HG03558 (cell line): ENCODE data around the gene LHFPL3.
"Not testable (repeated sequence)": the region's sequence is repeated elsewhere in the genome, so short reads cannot be mapped to it uniquely, and the experiment has no call there.

Source experiments
- ATAC-seq: cut with Tn5 transposase; IDR thresholded peaks from one replicate; pipeline ENCODE4 v1.9.1; 2021; ENCODE audit warnings: moderate number of reproducible peaks; ENCODE audit not compliant: unreplicated experiment; ENCODE audit errors: extremely low read depth

Gene LHFPL3

DNA sequence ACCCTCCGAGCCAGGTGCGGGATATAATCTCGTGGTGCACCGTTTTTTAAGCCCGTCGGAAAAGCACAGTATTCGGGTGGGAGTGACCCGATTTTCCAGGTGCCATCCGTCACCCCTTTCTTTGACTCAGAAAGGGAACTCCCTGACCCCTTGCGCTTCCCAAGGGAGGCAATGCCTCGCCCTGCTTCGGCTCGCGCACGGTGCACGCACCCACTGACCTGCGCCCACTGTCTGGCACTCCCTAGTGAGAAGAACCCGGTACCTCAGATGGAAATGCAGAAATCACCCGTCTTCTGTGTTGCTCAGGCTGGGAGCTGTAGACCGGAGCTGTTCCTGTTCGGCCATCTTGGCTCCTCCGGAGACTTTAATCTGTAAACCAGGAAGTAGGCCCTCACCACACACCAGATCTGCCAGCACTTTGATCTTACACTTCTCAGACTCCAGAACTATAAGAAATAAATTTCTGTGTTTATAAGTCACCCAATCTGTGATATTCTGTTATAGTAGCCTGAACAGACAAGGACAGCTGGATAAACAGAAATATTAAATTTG, 235.0 kb downstream of the LHFPL3 start:
- ATAC-seq = not testable (repeated sequence)

DNA sequence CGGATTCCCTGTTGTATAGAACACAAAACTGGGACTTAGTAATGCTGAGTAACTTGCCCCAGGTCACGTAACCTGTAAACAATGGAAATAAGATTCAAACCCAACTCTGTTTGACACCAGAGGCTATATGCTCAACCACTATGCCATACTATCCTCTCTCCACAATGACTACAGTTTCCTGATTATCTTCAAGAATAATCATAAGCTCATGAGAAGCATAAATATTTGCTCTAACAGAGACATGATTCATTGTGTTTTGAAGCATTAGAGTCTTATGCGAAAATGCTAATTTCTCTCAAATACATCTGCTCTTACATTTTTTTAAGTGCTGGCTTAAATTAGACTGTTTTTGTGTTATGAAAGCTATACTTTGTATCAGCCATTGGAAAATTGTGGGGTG, 241.3 kb downstream of the LHFPL3 start:
- no peak for ATAC-seq

- ATAC-seq = no peak
These were observed 244.2 kb downstream of the LHFPL3 start for GRCh38 chr7:104572554-104572953.

GRCh38 chr7:104584620-104585019, 256.2 kb downstream of the LHFPL3 start:
- no peak for ATAC-seq

DNA sequence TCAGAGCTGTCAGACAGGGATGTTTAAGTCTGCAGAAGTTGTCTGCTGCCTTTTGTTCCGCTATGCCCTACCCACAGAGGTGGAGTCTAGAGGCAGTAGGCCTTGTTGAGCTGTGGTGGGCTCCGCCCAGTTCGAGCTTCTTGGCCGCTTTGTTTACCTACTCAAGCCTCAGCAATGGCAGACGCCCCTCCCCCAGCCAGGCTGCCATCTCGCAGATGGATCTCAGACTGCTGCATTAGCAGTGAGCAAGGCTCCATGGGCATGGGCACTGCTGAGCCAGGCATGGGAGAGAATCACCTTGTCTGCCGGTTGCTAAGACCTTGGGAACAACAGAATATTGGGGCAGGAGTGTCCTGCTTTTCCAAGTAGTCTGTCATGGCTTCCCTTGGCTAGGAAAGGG, 267.2 kb downstream of the LHFPL3 start:
- not testable (repeated sequence) for ATAC-seq

GRCh38 chr7:104603957-104604356, 275.6 kb downstream of the LHFPL3 start:
- no peak for ATAC-seq

GRCh38 chr7:104604706-104605105, 276.3 kb downstream of the LHFPL3 start:
- ATAC-seq = no peak

DNA sequence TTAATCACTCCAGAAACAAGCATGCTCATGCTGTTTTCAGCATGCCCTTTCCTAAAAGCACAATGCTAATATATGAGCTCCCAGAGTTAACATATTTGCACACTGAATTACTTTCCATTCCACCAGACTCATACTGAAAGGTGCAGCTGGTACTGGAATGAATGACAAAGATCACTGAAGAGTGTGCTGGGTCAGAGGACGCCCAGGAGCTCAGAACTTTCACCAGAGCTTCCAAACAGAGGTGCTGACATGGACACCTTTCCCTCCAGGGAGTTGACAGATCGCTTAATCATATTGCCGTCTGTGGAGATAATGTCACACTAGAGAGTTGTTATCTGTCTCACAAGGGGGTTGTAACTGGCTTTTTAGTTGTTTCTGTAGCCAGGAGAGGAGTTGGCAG, 292.9 kb downstream of the LHFPL3 start:
- no peak for ATAC-seq

DNA sequence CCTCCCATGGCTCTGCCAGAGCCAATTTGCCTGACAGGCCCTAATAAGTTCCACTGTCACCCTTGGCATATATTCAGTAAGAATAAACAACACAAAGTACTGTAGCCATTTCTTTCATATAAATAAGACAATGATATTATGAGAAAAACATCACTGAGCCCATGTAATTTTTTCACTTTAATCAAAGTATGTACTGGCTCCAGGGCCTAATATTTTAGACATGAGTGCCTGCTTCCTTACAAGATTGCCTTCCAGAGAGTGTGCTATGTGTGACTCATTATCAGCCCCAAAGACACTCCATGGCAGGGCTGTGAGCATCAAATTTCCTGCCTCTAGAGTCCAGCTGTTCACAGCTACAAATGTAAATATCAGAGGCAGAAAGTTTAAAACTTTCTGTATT, 297.6 kb downstream of the LHFPL3 start:
- no peak for ATAC-seq

DNA sequence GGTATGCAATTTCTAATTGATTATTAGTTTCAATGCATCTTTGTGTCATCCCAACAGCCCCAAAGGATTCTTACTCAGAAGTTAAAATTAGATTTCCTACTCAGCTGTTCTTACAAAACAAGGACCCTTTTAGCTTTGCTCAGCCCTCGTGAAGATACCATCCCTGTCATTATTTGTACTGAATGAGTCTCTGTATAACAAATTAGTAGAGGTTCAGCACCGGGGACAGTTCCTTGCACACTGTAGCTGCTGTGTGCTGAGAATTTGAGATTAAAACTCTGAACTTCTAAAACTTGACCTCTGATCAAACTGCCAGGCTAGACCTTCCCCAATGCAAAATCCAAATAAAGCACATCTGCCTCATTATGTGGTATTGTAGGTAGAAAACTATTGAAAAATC, 299.1 kb downstream of the LHFPL3 start:
- ATAC-seq = no peak

DNA sequence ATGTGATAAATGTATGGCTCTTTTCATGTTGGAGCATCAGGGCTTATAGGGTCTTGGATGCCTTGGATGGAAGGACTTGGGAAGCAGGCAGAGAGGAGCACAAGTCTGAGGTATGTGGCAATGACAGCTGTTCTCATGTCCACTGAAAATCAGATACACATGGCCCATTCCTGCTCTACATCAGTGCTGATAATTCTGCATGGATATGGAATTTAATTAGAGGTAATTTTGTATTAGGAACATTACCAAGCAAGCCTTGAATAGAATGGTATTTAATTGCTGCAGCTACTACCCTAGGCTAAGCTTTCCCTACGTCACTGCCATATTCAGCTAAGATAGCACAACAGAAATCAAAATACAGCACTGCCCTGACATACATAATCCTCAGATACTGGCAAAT, 299.6 kb downstream of the LHFPL3 start:
- no peak for ATAC-seq

GRCh38 chr7:104629408-104629807, 301.0 kb downstream of the LHFPL3 start:
- no peak for ATAC-seq

DNA sequence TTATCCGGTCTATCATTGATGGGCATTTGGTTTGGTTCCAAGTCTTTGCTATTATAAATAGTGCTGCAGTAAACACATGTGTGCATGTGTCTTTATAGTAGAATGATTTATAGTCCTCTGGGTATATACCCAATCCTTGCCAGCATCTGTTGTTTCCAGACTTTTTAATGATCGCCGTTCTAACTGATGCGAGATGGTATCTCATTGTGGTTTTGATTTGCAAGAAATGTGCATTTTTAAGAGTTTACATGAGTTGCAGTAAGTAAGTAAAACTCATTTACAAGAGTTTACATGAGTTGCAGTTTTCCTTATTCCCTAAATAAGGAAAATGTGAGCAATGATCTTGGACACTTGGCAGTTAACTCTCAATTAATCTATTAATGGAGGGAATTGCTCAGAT, 312.1 kb downstream of the LHFPL3 start:
- ATAC-seq = no peak

- no peak for ATAC-seq
These were observed 314.2 kb downstream of the LHFPL3 start for GRCh38 chr7:104642560-104642959.

DNA sequence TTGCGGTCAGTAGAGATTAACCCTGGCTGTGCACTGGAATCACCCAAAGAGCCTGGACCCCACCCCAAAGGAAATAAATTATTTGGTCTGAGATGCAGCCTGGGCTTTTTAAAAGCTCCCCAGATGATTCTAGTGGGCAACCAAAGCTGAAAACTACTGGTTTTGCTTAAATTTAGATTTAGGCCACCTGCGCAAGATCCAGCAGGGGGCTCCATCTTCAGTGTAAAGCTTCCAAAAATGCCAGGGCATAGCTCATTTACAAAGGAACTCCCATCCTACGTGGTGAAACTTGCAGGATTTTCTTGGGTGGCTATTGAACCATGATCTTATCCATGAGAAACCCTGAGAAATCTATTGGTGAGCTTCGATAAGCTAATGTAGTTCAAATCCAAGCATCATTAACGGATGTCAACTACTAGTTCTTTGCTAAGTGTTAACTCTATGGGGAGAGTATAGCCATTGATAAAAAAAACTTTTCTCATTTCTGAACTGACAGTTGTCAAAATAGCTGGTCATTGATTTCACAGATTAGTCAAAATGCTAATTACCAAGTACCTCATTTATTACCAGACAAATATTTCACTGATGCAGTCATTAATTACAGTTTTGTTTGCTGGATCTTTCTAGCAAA, 315.3 kb downstream of the LHFPL3 start:
- no peak for ATAC-seq

DNA sequence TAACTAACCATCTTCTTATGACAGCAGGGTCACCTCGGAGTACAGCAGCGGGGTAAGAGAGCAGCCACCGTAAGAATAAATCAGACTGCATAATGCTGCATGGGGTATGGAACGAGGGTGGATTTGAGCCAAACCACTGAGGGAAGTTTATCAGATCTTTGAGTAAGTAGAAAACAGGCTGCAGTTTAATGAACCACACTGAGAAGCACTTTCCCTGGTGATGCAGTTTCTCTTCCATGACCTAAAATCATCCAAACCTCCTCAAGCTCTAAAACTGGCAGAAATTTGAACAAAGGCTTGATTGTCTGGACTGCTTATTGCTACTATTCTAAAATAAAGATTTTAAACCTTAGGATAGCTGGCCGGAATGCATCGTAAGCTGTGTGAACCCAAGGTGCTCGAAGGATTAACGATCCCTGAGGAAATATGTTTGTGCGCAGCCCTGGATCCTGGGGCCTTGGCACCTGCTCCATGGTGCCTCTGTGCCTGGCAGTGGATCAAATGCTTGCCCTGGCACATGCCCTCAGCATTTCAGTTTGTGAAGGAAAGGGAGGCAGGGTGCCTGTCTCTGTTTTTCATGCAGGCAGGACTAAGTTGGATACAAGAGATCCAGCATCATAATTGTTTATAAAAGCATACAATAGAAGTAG, 322.7 kb downstream of the LHFPL3 start:
- ATAC-seq = no peak

DNA sequence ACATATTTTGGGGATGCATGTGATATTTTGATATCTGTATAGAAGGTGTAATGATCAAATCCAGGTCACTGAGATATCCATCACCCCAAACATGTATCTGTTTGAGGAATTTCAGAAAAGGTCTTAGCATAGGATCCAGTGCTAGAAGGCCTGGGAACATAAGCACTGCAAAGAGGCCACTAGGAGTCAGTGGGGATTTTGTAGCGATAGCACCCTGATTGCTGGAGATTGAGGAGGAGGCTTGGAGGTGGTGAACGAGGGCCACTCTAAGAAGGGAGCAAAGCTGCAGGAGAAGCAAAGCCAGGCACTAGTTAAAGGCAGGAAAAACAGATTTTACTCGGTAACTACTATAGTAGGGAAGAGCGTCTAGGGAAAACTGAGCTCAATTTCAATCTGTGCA, 324.0 kb downstream of the LHFPL3 start:
- ATAC-seq = no peak

- no peak for ATAC-seq
These were observed 324.5 kb downstream of the LHFPL3 start for GRCh38 chr7:104652865-104653264.

GRCh38 chr7:104653825-104654401, 325.5 kb downstream of the LHFPL3 start:
- no peak for ATAC-seq

DNA sequence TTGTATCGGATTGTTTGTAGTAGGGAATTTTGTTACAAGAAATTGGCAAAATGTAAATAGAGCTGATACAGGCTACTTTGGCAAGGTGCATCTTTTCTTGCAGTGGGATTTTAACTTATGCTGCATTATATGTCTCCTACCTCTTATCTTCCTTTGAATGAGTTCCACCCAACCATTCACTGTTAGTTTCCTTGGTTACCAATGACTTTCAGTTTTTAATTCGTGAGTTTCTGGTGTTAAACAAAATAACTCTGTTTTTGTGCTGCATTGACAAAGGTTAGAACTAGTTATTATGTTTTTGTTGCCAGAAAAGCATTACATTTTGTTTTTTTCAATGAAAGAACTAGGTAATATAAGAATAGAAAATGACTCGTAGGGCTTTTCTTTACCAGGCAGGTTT, 327.2 kb downstream of the LHFPL3 start:
- no peak for ATAC-seq

- no peak for ATAC-seq
These were observed 328.1 kb downstream of the LHFPL3 start for GRCh38 chr7:104656467-104656866.

DNA sequence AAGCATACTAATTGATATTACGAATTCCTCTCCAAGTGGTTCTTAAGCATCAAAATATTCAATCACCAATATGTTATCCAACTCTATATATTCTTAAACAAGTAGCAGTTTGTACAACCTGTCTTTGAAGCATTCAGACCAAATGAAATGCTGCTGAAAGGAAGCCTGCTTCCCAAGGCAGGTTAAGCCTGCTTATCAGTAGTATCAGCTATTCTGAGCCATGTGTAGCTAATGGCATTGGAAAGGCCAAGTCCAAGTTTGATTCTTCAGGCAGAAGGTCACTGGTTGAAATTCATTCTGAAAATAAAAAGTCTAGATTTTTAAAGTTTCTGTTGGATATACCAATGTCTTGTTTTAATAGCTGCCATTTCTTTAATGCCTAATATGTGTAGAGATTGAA, 328.7 kb downstream of the LHFPL3 start:
- ATAC-seq = no peak
